HEK293 (cell line): ENCODE measurements around the gene ADAM19.

Experiments used
- SCRT1 ChIP-seq: fragments of 450-650 bp; formaldehyde crosslinking; IDR thresholded peaks from 2 replicates; pipeline ENCODE4 v1.5.1; 2016; ENCODE audit warnings: missing biosample characterization, missing genetic modification characterization, borderline replicate concordance
- SP2 ChIP-seq: fragments of 450-650 bp; formaldehyde crosslinking; IDR thresholded peaks from 2 replicates; pipeline ENCODE4 v1.5.1; 2016; ENCODE audit warnings: missing biosample characterization, missing genetic modification characterization
- YY1 ChIP-seq: fragments of 450-650 bp; formaldehyde crosslinking; IDR thresholded peaks from 2 replicates; pipeline ENCODE4 v1.5.1; 2018; ENCODE audit warnings: missing biosample characterization, missing genetic modification characterization
- ZBTB1 ChIP-seq: fragments of 450-650 bp; formaldehyde crosslinking; IDR thresholded peaks from 2 replicates; pipeline ENCODE4 v1.5.1; 2016; ENCODE audit warnings: missing biosample characterization, missing genetic modification characterization
- ZBTB21 ChIP-seq: fragments of 450-650 bp; formaldehyde crosslinking; IDR thresholded peaks from 2 replicates; pipeline ENCODE4 v1.5.1; 2017; ENCODE audit warnings: missing biosample characterization, missing genetic modification characterization
- ZNF140 ChIP-seq: fragments of 450-650 bp; formaldehyde crosslinking; IDR thresholded peaks from 2 replicates; pipeline ENCODE4 v1.5.1; 2016; ENCODE audit warnings: missing biosample characterization, missing genetic modification characterization
- ZNF19 ChIP-seq: fragments of 450-650 bp; formaldehyde crosslinking; IDR thresholded peaks from 2 replicates; pipeline ENCODE4; 2016; ENCODE audit warnings: missing biosample characterization, missing genetic modification characterization, low read depth
- ZNF274 ChIP-seq, 2 experiments: fragments of 200-500 bp in 1 of 2; fragments of 450-650 bp in 1 of 2; sonication (Bioruptor generic) in 1 of 2; formaldehyde crosslinking in 1 of 2; IDR thresholded peaks; 2 replicates each; pipeline versions ENCODE4 v1.5.1 to v1.6.1; 2014 to 2016; ENCODE audit warnings: borderline replicate concordance in 1 of 2, inconsistent platforms in 1 of 2, low read length in 1 of 2, missing biosample characterization in 1 of 2, missing genetic modification characterization in 1 of 2
- TF ChIP-seq, protein P1 (sequence below): fragments of 450-650 bp; formaldehyde crosslinking; IDR thresholded peaks from 2 replicates; pipeline ENCODE4 v1.5.1; 2016; ENCODE audit warnings: missing biosample characterization, missing genetic modification characterization
- TF ChIP-seq, protein P2 (sequence below): fragments of 450-650 bp; formaldehyde crosslinking; IDR thresholded peaks from 2 replicates; pipeline ENCODE4 v1.5.1; 2016; ENCODE audit warnings: missing biosample characterization, missing genetic modification characterization
- TF ChIP-seq, protein P3 (sequence below): fragments of 450-650 bp; formaldehyde crosslinking; IDR thresholded peaks from 2 replicates; pipeline ENCODE4 v1.5.1; 2016; ENCODE audit warnings: missing biosample characterization, missing genetic modification characterization

DNA sequence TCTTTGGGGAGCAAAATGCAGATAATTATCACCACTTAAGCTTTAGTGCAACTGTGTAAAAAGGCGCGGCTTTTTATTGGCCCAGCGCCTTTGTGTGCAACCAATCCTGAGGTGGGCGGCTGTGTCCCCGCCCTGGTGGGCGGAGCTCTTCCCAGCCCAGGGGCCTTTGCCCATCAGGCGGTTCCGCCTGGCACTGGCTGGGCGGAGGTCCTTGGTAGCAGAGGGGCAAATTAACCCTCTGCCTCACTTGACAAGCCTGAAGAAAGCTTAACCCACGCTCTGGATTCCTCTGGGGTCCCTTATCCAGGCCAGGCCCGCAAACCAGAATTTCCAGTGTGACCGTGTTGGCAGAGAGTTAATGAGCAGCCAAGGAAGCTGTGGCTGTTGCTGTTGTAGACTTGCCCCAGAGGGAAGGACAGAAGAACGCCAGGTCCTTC lies 128.4 kb downstream of the ADAM19 start:
- TF ChIP-seq, protein P1, sequence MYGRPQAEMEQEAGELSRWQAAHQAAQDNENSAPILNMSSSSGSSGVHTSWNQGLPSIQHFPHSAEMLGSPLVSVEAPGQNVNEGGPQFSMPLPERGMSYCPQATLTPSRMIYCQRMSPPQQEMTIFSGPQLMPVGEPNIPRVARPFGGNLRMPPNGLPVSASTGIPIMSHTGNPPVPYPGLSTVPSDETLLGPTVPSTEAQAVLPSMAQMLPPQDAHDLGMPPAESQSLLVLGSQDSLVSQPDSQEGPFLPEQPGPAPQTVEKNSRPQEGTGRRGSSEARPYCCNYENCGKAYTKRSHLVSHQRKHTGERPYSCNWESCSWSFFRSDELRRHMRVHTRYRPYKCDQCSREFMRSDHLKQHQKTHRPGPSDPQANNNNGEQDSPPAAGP (tag by site-specific recombination): no peak
- no peak for TF ChIP-seq ZBTB21 (tag by site-specific recombination)
- no peak for TF ChIP-seq SCRT1
- no peak for TF ChIP-seq ZNF274 (IDR thresholded peaks at IDR 0.05; ENCODE audit: low read length)
- no peak for TF ChIP-seq ZNF274 (tag by site-specific recombination; IDR thresholded peaks at IDR 0.05; ENCODE audit: borderline replicate concordance)
- TF ChIP-seq, protein P2, sequence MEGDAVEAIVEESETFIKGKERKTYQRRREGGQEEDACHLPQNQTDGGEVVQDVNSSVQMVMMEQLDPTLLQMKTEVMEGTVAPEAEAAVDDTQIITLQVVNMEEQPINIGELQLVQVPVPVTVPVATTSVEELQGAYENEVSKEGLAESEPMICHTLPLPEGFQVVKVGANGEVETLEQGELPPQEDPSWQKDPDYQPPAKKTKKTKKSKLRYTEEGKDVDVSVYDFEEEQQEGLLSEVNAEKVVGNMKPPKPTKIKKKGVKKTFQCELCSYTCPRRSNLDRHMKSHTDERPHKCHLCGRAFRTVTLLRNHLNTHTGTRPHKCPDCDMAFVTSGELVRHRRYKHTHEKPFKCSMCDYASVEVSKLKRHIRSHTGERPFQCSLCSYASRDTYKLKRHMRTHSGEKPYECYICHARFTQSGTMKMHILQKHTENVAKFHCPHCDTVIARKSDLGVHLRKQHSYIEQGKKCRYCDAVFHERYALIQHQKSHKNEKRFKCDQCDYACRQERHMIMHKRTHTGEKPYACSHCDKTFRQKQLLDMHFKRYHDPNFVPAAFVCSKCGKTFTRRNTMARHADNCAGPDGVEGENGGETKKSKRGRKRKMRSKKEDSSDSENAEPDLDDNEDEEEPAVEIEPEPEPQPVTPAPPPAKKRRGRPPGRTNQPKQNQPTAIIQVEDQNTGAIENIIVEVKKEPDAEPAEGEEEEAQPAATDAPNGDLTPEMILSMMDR (tag by site-specific recombination): no peak
- TF ChIP-seq, protein P3, sequence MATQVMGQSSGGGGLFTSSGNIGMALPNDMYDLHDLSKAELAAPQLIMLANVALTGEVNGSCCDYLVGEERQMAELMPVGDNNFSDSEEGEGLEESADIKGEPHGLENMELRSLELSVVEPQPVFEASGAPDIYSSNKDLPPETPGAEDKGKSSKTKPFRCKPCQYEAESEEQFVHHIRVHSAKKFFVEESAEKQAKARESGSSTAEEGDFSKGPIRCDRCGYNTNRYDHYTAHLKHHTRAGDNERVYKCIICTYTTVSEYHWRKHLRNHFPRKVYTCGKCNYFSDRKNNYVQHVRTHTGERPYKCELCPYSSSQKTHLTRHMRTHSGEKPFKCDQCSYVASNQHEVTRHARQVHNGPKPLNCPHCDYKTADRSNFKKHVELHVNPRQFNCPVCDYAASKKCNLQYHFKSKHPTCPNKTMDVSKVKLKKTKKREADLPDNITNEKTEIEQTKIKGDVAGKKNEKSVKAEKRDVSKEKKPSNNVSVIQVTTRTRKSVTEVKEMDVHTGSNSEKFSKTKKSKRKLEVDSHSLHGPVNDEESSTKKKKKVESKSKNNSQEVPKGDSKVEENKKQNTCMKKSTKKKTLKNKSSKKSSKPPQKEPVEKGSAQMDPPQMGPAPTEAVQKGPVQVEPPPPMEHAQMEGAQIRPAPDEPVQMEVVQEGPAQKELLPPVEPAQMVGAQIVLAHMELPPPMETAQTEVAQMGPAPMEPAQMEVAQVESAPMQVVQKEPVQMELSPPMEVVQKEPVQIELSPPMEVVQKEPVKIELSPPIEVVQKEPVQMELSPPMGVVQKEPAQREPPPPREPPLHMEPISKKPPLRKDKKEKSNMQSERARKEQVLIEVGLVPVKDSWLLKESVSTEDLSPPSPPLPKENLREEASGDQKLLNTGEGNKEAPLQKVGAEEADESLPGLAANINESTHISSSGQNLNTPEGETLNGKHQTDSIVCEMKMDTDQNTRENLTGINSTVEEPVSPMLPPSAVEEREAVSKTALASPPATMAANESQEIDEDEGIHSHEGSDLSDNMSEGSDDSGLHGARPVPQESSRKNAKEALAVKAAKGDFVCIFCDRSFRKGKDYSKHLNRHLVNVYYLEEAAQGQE: no peak
- no peak for TF ChIP-seq ZNF140 (tag by site-specific recombination)
- no peak for TF ChIP-seq ZBTB1 (tag by site-specific recombination)
- no peak for TF ChIP-seq YY1 (tag by site-specific recombination)
- no peak for TF ChIP-seq ZNF19 (tag by site-specific recombination)
- no peak for TF ChIP-seq SP2 (tag by site-specific recombination)
